Stimulated activated naive CD4-positive, alpha-beta T cell (primary cell): Measurements from ENCODE around the gene FNDC3B.
"Not testable (repeated sequence)": the region's sequence is repeated elsewhere in the genome, so short reads cannot be mapped to it uniquely, and the experiment has no call there.

Experiments used
- DNase-seq, 6 experiments: peaks; one replicate each; lab custom pipeline; 2025; lab: John Stamatoyannopoulos, UW

The FNDC3B gene

DNA sequence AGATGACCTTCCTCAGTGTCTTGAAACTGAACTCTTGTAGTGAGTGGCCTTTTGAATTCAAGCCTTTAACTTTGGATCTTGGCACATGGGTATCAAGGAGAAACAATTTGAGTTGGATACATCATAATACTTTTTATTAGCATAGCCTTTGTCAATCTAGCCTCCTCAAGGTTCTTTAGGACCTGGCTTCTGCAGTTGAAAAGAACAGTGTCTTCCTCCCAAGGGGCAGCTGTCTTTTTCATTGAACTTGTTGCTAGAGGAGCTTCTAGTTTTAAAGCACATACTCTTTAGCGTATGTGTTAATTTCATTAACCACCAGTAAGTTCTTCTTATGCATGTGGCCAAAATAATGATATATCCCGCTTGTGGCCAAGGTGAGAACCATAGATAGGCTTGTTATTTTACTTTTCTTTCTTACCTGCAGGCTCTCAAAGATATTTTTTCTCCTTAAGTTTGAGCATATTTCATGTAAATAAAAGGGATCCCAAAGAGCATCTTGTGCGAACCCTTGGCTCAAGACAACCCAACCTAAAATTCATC lies 325.7 kb downstream of the FNDC3B start:
- no peak for DNase-seq

DNA sequence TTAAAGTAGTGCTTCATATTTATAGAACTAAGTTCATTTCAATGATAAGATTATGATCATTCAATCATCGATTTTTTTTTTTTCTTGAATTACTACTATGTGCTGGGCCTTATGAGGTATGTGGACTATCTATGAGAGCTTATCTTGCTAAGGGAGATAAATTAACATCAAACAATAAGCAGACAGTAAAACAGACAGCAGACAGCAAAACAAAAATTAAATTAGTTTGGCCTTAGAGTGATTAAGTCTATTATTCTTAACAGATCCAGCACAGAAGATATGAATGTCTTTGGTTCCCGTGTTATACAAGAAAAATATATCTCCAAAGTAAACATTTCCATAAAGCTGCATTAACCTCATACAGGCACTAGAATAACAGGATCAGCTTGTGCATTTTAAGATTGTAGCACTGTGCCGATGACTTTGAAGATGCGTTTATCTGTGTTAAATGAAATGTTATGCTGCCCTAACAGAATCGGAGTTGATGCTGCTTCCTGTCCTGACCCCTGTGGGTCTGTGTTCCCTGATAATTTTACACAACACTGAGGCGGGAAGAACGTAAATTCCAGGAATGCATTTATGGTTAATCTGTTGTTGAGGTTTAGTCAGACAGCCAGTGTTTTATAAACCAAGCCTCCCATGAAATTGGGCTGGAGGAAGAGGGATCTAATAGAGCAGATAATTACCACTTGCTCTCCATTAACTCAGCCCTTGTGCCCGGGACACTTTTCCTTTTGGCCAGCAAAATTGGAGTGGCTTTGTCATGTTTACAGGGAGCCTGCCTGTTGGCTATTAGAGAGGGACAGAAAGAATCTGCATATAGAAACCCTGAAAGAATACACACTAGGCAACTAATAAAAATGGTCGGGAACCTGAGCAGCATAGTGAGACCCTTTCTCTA lies 328.1 kb downstream of the FNDC3B start:
- no peak for DNase-seq

DNA sequence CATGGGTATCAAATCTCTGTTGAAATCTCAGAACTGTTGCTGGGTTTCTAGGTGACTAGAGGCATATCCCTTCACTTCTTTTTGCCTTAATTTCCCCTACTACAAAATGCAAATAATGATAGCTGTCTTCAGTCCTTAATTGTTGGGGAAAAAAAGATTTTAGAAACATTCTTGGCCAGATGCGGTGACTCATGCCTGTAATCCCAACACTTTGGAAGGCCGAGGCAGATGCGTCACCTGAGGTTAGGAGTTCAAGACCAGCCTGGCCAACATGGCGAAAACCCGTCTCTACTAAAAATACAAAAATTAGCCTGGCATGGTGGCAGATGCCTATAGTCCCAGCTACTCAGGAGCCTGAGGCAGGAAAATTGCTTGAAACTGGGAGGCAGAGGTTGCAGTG lies 329.2 kb downstream of the FNDC3B start:
- DNase-seq, result not testable (repeated sequence)

DNA sequence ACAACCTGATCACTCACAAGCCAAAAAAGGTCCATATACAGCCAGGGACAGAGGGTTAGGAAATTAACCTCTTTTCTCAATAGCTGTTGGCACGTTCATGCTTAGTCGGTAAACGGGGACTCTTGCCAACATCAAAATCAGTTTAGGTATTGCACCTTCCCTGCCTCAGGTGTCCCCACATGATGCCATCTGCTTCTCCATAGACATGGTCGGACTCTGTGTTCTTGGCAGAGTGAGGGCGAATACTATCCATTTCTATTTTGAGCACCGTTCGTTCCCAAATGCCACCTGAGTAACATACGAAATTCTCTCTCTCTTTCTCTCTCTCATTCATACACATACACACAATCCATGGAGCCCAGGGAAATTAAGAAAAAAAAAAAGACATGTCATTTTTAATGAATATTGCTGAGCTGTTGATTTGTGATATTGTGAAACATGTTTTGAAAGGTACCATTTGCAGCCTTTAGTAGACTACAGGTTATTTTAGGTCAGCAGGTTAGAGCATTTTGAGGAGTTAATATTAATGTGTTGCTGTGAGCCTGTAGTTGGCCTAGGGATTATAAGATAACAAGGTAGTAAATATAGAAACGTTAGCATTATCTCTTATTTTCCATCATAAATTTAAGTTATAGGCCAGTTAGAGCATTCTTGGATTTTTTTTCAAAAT lies 330.3 kb downstream of the FNDC3B start:
- DNase-seq, result no peak

DNA sequence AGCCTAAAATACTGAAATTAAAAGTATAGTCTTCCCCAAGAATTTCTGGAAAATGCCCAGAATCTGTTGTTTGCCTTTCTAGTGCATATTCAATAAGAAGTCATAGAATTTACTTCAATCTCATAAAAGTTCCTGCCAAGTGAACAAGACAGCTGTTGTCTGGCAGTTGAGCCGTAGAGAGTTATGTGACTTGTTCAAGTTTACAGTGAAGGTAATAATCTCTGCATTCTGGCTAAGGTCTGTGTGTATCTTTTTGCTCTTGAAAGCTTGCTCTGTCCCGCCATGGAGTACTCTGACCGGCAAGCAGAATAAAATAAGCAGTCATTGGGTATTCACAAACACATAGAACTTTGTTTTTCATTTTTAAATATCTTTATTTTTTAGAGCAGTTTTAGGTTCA lies 331.0 kb downstream of the FNDC3B start:
- no peak for DNase-seq

DNA sequence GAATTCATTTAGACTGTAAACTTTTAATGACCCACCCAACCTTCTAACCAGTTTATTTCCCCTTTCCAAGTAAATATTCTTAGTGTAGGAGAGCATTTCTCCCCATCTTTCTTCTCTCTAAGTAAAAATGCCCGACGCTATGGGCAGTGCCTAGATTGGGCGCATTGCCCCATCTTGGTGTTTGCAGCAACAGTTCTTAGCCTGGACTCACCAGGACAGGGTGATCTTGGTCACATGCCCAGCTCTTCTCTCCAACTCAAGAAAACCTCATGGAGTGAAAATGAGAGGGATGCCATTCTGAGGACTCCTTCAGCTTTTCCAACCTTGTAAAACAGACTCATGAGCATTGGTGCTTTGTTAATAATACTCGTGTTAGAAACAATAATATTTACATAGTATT lies 332.2 kb downstream of the FNDC3B start:
- DNase-seq, result no peak

DNA sequence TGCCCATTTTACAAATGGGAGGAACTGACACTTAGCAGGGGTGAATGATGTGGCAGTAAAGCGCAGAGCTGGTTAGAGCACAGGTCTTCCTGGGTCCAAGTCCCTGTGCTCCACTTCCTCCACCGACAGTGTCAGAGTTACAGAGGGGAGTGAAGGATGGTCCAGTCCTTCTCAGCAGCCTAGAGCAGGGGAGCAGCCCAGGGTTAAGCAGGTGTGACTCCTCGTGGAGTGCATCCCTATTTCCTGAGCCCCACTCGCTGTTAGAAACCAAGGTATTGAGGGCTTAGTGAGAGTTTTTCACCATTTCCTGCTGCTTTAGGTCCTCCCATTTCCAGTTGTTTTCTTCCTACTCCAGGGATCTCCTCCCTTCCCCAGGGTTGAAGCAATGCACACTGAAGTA lies 333.5 kb downstream of the FNDC3B start:
- DNase-seq, result no peak

DNA sequence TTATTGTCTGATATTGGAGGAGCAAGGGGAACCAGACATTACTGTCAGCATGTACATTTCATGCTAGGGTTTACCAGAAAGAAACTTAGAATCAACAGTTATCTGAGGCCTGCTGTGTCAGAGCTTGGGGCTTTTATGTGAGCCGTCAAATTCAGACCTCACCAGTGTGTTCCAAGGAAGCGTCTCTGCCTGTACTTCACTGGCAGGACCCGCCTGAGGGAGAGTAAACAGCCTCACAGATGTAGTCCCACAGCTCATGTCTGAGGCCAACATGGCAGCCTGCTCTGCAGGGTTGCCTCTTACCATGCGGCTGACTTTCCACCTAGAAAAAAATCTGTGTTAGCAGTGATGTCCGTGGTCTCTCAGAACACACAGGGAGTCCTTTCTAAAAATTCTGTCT lies 334.5 kb downstream of the FNDC3B start:
- no peak for DNase-seq

DNA sequence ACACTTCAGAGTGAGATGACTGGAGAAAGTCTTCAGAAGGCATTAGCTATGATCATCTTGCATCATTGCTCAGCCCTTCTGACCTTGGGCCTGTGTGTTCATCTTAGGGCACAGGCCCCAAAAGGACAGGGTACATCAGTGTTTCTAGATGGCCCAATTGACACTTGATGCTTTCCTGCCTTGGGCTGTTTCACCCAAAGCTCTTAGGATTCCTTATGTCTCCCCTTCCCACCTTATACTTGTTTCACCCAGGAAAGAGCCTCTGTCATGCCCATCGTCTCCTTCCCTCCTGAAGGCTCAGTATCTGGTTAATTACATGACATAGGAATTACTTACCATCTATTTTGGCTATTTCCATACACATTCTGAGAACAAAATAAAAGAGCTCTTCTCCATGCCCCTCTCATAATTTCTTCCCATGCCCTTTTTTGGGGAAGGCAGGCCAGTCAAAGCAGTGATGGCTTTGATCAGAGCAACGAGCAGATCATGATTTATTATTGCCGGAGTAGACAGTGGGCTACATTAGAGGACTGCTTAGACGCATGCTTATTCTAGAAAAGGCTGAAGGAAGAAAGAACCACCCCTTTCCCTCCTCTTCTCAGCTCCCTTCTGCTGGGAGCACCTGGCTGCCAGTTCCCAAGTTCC lies 335.9 kb downstream of the FNDC3B start:
- DNase-seq, result no peak

DNA sequence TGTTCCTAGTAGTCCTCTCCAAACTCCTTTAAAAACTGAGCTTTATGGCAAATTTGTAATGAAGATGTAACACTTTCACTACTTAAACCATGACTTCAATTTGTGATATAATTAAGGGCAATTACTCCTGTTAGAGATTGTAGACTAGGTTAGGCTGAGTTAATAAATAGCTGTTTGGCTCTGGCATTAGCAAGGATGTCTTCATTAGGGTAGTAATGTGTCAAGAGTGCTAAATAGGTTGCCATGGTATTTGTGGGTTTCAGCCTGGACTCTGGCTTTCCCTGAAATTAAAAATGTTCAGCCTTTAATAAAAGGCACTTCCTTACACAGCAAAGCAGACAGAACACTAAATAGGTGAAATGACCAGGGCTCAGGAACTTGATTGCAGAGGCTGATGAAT lies 337.0 kb downstream of the FNDC3B start:
- DNase-seq, result no peak

DNA sequence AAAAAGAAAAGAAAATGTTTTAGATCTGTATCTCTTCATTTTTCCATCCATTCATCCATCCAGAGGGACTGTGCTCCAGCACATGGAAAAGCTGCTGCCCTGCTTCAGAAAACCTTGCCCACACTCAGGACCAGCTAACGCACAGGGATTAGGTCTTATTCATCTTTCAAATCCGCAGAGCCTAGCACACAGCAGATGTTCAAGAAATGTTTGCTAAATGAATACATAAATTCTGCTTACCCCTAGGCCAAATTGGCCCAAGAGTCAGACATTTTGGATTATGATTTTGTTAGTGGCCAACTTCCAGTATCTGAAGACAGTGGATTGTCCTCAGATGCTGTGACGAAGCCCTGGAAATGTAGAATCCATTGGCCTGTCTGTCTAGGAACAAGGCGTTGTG lies 337.5 kb downstream of the FNDC3B start:
- DNase-seq, result no peak

DNA sequence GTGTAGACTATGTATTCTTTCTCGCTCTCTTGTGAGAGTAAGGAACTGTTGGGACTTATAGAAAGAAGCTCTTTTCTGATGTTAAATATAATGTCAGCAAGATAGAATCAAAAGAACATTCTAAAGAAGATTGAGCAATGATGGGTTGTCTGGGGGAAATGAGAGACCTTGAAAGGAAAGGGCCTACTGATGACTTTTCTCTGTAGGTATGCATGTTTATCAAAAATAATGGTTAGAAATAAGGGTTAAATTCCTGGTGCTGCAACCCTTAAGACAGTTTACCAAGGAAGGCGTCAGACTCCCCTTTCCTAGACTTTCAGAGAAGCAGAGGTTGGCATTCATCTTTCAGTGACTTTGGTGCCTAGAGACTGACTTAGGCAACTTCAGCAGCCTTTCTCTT lies 339.1 kb downstream of the FNDC3B start:
- no peak for DNase-seq

DNA sequence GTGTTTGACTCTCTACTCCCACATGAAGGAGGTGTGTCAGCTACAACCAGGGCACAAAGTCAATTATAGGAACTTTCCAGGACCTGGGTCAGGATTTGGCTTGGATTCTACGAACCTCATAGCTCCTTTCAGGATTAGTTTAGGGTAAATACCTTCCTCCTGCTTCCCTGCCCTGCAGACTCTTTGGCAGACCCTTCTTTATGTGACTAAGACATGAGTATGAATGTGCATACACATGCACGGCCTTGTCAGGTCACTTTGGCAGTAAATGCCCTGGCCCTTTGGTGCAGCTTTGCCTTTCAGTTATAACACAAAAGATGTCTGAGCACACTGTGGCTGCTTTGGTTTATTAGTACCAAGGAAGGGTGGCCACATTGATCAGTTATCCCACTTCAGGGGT lies 340.0 kb downstream of the FNDC3B start:
- no peak for DNase-seq

DNA sequence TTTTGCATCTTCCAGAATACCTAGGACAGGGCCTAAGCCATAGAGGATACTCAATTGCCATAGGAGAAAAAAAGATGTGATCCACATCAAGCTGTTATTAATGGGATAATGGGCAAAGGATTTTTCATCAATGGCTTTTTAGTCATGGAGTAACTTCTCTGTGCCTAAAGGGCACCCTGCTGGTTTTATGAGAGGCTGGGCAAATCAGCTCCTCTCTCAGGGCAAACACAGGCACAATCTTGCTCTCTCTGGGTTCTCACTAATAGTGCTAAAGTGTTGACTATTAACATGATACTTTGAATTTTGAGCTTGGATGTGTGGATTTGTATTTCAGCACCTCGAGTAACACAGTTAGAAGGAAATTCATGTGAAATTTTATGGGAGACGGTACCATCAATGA lies 341.3 kb downstream of the FNDC3B start:
- DNase-seq, result no peak

DNA sequence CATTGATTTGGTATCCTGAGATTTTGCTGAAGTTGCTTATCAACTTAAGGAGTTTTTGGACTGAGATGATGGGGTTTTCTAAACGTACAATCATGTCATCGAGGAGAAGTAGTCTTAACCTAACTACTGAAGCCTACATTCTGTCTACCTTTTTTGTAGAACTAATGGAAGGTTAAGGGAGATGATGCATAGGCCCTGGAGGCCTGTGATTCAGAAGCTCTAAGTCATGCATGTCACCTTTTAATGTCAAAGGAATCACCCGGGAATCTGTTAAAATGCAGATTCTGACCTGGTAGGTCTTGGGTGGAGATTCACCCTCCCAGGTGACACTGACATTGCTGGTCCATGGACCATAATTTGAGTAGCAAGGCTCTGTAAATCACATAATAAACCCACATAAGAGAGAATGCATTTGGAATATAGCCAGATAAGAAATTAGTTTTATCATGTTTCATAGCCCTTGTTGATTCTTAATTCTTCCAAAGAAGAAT lies 344.0 kb downstream of the FNDC3B start:
- no peak for DNase-seq

DNA sequence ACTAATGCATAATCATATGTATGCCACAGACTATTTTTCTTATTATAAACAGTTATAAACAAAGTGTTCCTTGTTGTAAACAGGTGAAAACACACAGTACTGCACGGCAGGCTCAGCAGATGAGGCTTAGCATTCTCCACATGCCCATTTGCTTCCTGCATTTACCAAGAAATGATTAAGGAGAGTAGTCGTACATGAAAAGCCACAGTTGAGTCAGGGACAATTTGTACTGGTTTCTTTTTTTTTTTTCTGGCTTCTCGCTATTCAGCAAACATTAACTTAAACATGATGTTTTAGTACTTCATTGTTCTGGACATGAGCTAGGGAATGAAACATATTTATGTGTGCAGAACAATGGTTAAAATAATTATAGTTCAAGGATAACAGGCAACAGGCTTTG lies 345.5 kb downstream of the FNDC3B start:
- DNase-seq, result no peak

DNA sequence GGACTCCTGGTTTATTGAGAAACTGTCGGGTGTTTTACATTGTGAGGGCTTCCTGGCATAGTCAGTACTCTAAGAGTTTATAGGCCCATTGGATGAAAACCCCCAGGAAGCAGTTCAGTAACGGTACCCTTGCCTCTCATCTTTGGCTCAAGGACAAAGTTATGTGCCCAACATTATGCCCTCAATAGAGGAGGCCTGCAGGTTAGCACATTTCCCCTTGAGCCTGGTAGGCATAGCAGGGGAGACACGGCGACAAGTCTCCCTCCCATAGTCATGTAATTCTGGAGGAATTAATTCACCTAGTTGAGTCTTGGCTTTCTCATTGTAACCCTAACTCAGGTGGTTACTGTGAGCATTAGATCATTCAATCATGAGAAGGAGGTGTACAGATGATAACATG lies 348.4 kb downstream of the FNDC3B start:
- no peak for DNase-seq

DNA sequence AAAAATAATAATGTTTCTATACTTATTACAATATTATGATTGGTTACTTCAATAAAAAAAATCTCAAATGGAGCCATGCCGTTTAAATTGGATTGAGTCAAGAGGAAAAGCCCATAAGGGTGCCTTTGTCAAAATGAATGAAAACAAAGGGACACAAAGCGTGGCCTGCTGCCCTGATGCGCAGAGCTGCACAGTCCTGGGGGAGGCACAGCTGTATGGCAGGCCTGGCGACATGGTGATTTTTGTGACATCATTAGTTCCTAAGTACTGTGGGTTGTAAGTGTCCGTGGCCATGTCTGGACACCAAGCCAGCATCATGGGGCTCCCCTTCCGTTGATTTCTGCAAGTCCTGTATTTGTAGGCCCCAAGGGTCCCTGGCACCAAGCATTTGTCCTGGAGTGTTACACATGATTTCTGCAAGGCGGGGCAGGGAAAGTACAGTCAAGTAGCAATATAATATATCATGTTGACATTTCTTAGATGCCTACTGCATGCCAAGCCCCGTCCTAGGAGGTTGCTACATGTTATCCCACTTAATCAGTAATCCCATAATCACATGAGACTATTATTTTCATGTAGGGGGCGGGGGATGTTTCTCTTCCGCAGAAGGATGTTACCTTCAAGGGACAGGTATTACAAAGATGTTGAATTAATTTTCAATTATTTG lies 349.2 kb downstream of the FNDC3B start:
- DNase-seq, result no peak

DNA sequence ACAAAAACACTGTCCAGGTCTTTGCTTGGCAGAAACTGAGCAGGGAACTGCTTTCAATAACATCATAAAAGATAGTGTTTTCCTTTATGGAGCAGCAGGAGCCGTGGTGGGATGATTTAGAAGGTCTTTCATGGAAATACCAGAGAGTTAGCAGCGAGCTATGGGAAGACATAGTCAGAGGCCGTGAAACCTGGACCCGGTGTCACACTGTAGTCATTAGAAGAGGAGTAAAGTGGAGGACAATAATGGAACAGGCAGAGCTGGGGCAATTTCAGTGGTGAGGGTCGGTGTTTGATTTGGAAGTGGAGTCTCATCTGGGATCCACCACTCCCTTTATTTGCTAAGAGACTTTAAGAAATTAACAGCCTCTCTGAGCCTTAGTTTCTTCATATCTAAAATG lies 351.4 kb downstream of the FNDC3B start:
- DNase-seq, result no peak

DNA sequence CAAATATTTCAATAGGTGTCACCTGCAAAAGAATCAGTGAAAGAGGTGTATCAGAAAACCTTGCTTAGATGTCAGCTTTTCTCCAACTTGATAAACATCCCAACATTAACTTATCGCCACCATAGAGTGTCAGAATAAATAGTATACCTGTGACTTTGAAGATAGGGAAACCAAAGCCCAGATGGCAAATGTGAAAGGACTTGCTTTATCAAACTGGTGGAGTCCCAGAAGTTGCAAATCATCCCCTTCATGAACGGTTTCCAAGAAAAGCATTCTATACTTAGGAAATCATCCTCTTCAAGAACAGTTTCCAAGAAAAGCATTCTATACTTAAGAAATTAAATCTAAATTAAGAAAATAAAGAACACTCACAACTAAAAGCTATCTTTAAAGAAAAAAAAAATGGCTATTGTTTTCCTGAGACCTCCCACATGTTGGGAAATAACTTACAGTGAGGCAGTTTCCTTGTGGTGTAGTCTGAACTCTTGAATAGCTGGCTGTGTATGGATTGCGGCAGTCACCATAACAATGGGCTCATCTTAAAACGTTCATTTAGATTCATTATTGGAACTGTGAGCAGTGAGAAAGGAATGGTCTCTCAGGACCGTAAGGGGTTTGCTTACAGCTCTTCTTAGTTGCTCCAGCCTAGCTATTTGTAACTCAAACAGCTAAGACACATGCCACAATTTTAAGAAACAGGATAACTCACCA lies 352.4 kb downstream of the FNDC3B start:
- DNase-seq, result no peak

DNA sequence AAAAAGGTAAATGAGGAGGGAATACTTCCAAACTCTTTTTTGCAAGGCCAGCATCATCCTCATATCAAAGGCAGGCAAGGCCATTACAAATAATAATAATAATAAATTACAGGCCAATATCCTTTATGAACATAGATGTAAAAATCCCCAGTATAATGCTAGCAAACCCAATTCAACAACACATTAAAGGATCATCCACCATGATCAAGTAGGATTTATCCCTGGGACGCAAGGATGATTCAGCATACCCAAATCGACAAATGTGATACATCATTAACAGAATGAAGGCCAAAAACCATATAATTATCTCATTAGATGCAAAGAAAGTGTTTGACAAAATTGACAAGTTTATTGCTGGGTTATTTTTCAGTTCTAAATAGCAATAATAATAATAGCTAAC lies 355.3 kb downstream of the FNDC3B start:
- DNase-seq, result no peak
